Measurements from ENCODE around the gene RILPL2.

DNA sequence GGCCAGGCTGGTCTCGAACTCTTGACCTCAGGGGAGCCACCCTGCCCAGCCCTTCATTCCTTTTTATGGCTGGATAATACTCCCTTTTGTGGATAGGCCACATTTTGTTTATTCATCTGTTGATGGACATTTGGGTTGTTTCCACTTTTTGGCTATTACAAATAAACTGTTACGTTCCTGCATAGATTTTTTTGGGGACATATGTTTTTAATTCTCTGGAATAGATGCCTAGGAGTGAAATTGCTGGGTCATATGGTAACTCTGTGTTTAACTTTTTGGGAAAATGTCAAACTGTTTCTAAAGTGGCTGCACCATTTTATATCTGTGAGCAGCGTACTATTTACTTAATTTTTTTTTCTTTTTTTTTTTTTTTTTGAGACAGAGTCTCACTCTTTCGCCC is 42.7 kb downstream of the RILPL2 start:
- no peak for TF ChIP-seq ZBTB33 (CRISPR knock-in tag; IDR thresholded peaks at IDR 0.05)
- TF ChIP-seq, protein P1, sequence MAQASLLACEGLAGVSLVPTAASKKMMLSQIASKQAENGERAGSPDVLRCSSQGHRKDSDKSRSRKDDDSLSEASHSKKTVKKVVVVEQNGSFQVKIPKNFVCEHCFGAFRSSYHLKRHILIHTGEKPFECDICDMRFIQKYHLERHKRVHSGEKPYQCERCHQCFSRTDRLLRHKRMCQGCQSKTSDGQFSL (CRISPR knock-in tag; IDR thresholded peaks at IDR 0.05), result no peak
- TF ChIP-seq, protein P1 (tag; IDR thresholded peaks at IDR 0.05), result no peak
- no peak for TF ChIP-seq UBTF (IDR thresholded peaks at IDR 0.05; ENCODE audit: borderline replicate concordance in 1 of 2, low read depth in 2 of 2, low read length in 2 of 2)

Measured in K562 (cell line).